Hepatocyte (in vitro differentiated cells): ENCODE data around the gene RIMBP2.

ENCODE experiments used
- EZH2 ChIP-seq: fragments of 200-600 bp; sonication (generic); IDR thresholded peaks from 2 replicates; pipeline ENCODE4 v1.6.1; 2016; ENCODE audit warnings: antibody characterized with exemption, mild to moderate bottlenecking, borderline replicate concordance
- EZH2phosphoT487 ChIP-seq: fragments of 200-600 bp; sonication (generic); IDR thresholded peaks from one replicate; pipeline ENCODE4 v1.6.1; 2018; ENCODE audit warnings: antibody characterized with exemption, mild to moderate bottlenecking, low read depth, moderate library complexity; ENCODE audit not compliant: unreplicated experiment, severe bottlenecking
- TF ChIP-seq, protein P1 (sequence below): fragments of 200-600 bp; sonication (generic); IDR thresholded peaks from 2 replicates; pipeline ENCODE4 v1.5.1; 2016; ENCODE audit warnings: antibody characterized with exemption, mild to moderate bottlenecking; ENCODE audit not compliant: poor library complexity

DNA sequence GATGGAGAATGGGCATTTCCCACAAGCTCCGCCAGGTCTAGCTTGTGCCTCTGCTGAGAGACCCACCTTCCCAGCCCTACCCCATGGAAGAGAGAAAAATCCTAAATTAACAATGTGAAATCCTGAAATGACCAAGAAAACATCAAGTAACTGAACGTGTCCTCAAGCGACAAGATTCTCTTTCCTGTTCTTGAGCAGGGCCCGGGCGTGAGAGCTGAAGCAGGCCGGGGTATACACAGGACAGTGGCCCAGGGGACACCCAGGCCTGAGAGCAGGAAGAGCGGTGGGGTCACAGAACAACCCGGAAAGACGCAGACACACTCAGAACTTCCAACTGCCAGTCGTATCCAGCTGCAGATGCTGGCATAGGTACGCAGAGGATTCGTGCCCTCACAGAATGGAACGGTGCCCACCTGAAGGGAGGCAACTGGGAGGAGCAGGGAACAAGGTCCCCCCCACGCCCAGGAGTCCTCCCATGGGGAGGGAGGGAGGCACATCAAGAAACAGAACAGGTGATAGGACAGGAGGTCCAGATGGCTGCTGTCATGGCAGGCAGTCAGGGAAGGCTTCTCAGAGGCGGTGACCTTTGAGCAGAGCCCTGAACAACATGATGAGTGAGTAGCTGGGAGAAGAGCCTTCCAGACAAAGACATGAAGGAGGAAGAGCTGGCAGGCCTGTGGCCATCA lies 9.1 kb downstream of the RIMBP2 start:
- TF ChIP-seq EZH2phosphoT487 (no peak), EZH2 (no peak)
- TF ChIP-seq, protein P1, sequence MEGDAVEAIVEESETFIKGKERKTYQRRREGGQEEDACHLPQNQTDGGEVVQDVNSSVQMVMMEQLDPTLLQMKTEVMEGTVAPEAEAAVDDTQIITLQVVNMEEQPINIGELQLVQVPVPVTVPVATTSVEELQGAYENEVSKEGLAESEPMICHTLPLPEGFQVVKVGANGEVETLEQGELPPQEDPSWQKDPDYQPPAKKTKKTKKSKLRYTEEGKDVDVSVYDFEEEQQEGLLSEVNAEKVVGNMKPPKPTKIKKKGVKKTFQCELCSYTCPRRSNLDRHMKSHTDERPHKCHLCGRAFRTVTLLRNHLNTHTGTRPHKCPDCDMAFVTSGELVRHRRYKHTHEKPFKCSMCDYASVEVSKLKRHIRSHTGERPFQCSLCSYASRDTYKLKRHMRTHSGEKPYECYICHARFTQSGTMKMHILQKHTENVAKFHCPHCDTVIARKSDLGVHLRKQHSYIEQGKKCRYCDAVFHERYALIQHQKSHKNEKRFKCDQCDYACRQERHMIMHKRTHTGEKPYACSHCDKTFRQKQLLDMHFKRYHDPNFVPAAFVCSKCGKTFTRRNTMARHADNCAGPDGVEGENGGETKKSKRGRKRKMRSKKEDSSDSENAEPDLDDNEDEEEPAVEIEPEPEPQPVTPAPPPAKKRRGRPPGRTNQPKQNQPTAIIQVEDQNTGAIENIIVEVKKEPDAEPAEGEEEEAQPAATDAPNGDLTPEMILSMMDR: no peak
